ENCODE results near the gene TMEM134.

DNA sequence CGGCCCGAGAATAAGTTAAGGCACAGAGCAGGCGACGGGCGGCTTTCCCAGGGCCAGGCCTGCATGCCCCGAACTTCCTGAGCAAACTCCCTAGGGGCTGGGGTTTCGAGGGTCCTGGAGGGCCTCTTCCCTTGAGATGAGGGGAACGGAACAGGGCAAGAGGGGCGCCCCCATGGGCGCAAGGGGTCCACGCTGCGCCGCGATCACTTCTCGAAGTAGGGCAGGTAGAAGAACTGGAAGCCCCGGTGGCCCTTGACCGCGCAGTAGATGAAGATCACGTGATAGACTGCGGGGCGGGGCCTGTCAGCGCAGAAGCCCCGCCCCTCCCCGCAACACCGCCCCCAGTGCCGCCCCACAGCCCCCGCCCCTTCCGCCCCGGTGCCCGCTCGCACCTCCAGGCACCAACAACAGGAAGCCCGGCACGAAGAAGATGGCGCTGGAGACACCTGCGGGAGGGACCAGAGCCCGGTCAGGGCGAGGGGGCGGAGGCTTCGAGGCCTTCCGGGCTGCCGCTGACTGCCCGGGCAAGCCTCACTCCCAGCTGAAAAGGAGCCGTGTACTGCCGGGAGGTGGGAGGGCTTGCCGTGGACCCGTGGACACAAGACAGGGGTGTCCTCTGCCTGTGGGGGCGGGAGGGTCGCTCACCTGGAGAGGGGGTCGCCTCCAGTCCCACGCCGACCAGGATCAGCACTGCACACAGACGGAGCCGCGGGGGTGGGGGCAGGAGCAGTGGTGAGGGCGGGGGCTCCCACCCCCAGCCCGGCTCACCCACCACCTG, 4.5 kb downstream of the TMEM134 start:
- TF ChIP-seq EZH2 (IDR thresholded peaks at IDR 0.05; ENCODE audit: insufficient read depth, poor library complexity, severe bottlenecking) (no peak), EZH2phosphoT487 (IDR thresholded peaks at IDR 0.05; ENCODE audit: insufficient read depth, low read depth) (no peak)

Measured in GM23248 (cell line).